ENCODE measurements around the gene VKORC1L1. TPM values are rescaled to one million over a fixed set of nuclear protein-coding genes. Genes with fewer than 3 reads are reported as not detected.

VKORC1L1 gene
- total and polyA plus RNA-seq, 9 of the 15 experiments (the other 6 are each of a cell fraction or from before 2014, with no cell fraction given): 6.8 to 36.5 (median 19.3) TPM

- intact Hi-C loops (cut with micrococcal nuclease): no loop called here
- ATAC-seq (peak; percentile 75), FAIRE-seq (peak; percentile 88), DNase-seq (ENCODE audit: extremely low read depth in 1 of 4, low spot score in 3 of 4) (peak; percentile 56 to 87 (median 68))
- Histone ChIP-seq H2AFZ (ENCODE audit: low read depth, low read length) (no peak overlapping the region), H3K4me2 (ENCODE audit: insufficient read depth, low read length) (peak overlapping the region; percentile 83), H3K79me2 (ENCODE audit: control insufficient read depth, insufficient read depth, low read length) (peaks cover 34% of the 10 kb centered on the region), H3K36me3 (ENCODE audit: control insufficient read depth, insufficient read depth, low read length) (peaks cover 41% of the 10 kb centered on the region; the same call in 2 of the 3 replicates), H4K20me1 (replicated peaks; ENCODE audit: control insufficient read depth, insufficient read depth, low read length) (peaks cover 9% of the 10 kb centered on the region), H3K27me3 (ENCODE audit: control insufficient read depth in 2 of 2, insufficient read depth in 2 of 2, low read length in 2 of 2) (no peaks in the 10 kb centered on the region), H3K9me3 (replicated peaks; ENCODE audit: control insufficient read depth, insufficient read depth, low read depth, low read length) (no peaks in the 10 kb centered on the region), H3K9ac (ENCODE audit: insufficient read depth in 1 of 2, low read depth in 2 of 2, low read length in 2 of 2) (peak overlapping the region; percentile 84 to 97), H3K27ac (ENCODE audit: extremely low read depth, low read depth, low read length) (peak overlapping the region; percentile 85), H3K4me3 (peak overlapping the region; percentile 86), H3K4me1 (replicated peaks in 1 of 2; ENCODE audit: control insufficient read depth in 2 of 2, insufficient read depth in 2 of 2, low read length in 2 of 2) (peaks cover 14 to 37% of the 10 kb centered on the region in 2 experiments), H3K9me1 (ENCODE audit: control insufficient read depth, insufficient read depth, low read length) (peaks cover 3% of the 10 kb centered on the region)
- ChIA-PET CTCF (ENCODE audit: low intra/inter-chr PET ratio) (no interaction called here), POLR2A (interaction anchor here (0.7 to 1.2 kb wide), 3 partner anchors 9 to 140 kb away, joined by 3 to 4 read pairs (median 3); no protein-coding TSS in a partner anchor)
- in situ Hi-C loops (cut with MboI): no loop called here
- TSS peak; percentile 44 for BruUV-seq (replicated peaks)
- 19% methylated on average over 11 of the region's 11 CpGs for WGBS (ENCODE audit: insufficient coverage, low coverage, missing lambda C conversion rate)
- TF ChIP-seq SNRNP70 (optimal IDR thresholded peaks at IDR 0.05; ENCODE audit: low read depth, low read length): no peak
- no peak for TF ChIP-seq MAZ (CRISPR knock-in tag; conservative IDR thresholded peaks at IDR 0.05 in 1 of 2, IDR thresholded peaks at IDR 0.05 in 1 of 2)
- TF ChIP-seq ZNF778 (CRISPR knock-in tag; IDR thresholded peaks at IDR 0.05): no peak
- TF ChIP-seq XRCC3 (IDR thresholded peaks at IDR 0.05): no peak
- no peak for TF ChIP-seq PRPF4 (IDR thresholded peaks at IDR 0.05; ENCODE audit: insufficient read depth, low read depth, low read length, poor library complexity, severe bottlenecking)
- peak; percentile 90 for TF ChIP-seq CREM (IDR thresholded peaks at IDR 0.05; ENCODE audit: low read depth)
- TF ChIP-seq ZNF695 (CRISPR knock-in tag; IDR thresholded peaks at IDR 0.05): no peak
- no peak for TF ChIP-seq ZBED1 (IDR thresholded peaks at IDR 0.05)
- TF ChIP-seq SAP30 (IDR thresholded peaks at IDR 0.05; ENCODE audit: borderline replicate concordance, insufficient read depth, low read depth, low read length, poor library complexity, severe bottlenecking): no peak
- no peak for TF ChIP-seq GTF2F1 (IDR thresholded peaks at IDR 0.05; ENCODE audit: low read depth, low read length)
- TF ChIP-seq RBM22 (IDR thresholded peaks at IDR 0.05; ENCODE audit: low read depth, low read length, poor library complexity, severe bottlenecking): no peak
- TF ChIP-seq HDGF (IDR thresholded peaks at IDR 0.05): no peak
- TF ChIP-seq ZBTB40 (IDR thresholded peaks at IDR 0.05): peak; percentile 58
- no peak for TF ChIP-seq ZBTB40 (CRISPR knock-in tag; IDR thresholded peaks at IDR 0.05)
These were observed 107.8 kb downstream of the VKORC1L1 start for GRCh38 chr7:65980478-65981250.
